ENCODE measurements around the gene SSTR4. TPM values are rescaled to one million over a fixed set of nuclear protein-coding genes. Genes with fewer than 3 reads are reported as not detected.

The SSTR4 gene
- total RNA-seq, 1 donor from 2014 or later: not detected

GRCh38 chr20:23079016-23079351 is 43.9 kb downstream of the SSTR4 start:
- intact Hi-C loops (cut with DNase I): no loop called here
- DNase-seq (ENCODE audit: low spot score) (no peak), ATAC-seq (no peak)

GRCh38 chr20:23079926-23080325 is 44.8 kb downstream of the SSTR4 start:
- ATAC-seq (no peak), DNase-seq (ENCODE audit: low spot score) (no peak)
- intact Hi-C loops (cut with DNase I): no loop called here

- DNase-seq (ENCODE audit: low spot score) (no peak), ATAC-seq (no peak)
These were observed 45.4 kb downstream of the SSTR4 start for GRCh38 chr20:23080521-23080920.

GRCh38 chr20:23081263-23081819 is 46.2 kb downstream of the SSTR4 start:
- DNase-seq (ENCODE audit: low spot score) (peak; percentile 31), ATAC-seq (no peak)
- intact Hi-C loops (cut with DNase I): no loop called here

More at GRCh38 chr20:23080521-23080920, 45.4 kb downstream of the SSTR4 start:
- intact Hi-C loops (cut with DNase I): no loop called here

GRCh38 chr20:23082846-23083552 is 47.9 kb downstream of the SSTR4 start:
- intact Hi-C loops (cut with DNase I): no loop called here
- peak; percentile 60 for DNase-seq (ENCODE audit: low spot score)
- no peak for ATAC-seq

- no peak for ATAC-seq
These were observed 48.6 kb downstream of the SSTR4 start for GRCh38 chr20:23083553-23084220.

GRCh38 chr20:23084282-23084844 is 49.3 kb downstream of the SSTR4 start:
- peak; percentile 54 for DNase-seq (ENCODE audit: low spot score)
- intact Hi-C loops (cut with DNase I): no loop called here
- no peak for ATAC-seq

More at GRCh38 chr20:23083553-23084220, 48.6 kb downstream of the SSTR4 start:
- intact Hi-C loops (cut with DNase I): no loop called here
- DNase-seq (ENCODE audit: low spot score): no peak

GRCh38 chr20:23084845-23085365 is 49.8 kb downstream of the SSTR4 start:
- ATAC-seq (peak; percentile 10), DNase-seq (ENCODE audit: low spot score) (no peak)
- intact Hi-C loops (cut with DNase I): no loop called here

GRCh38 chr20:23085436-23086055 is 50.4 kb downstream of the SSTR4 start:
- intact Hi-C loops (cut with DNase I): no loop called here
- ATAC-seq (peak; percentile 9), DNase-seq (ENCODE audit: low spot score) (peak; percentile 52)

GRCh38 chr20:23086056-23086566 is 51.0 kb downstream of the SSTR4 start, which contains the start of gene CD93:
Gene CD93 (minus strand): TSS chr20:23086324. CDS start chr20:23086192, 132 bp downstream.
- ATAC-seq: peak; percentile 61
- intact Hi-C loops (cut with DNase I): no loop called here
- no peak for DNase-seq (ENCODE audit: low spot score)

GRCh38 chr20:23086931-23087411 is 51.9 kb downstream of the SSTR4 start:
- DNase-seq (ENCODE audit: low spot score) (no peak), ATAC-seq (peak; percentile 37)
- intact Hi-C loops (cut with DNase I): no loop called here

GRCh38 chr20:23087587-23088251 is 52.6 kb downstream of the SSTR4 start:
- intact Hi-C loops (cut with DNase I): no loop called here
- no peak for DNase-seq (ENCODE audit: low spot score)
- ATAC-seq: no peak

Other genes starting within 250 kb of the SSTR4 start
- gene THBD, start 14.4 kb downstream of the SSTR4 start, total RNA-seq: 25.3 TPM
- gene CD93, start 51.0 kb downstream of the SSTR4 start, total RNA-seq: 81.0 TPM